MM.1S (cell line): ENCODE results near the gene BICD1.

Experiments used
- DNase-seq: peaks from one replicate; pipeline ENCODE4 v3.0.0-alpha.2; 2015
- H2AFZ ChIP-seq: fragments of 300-600 bp; sonication (generic); 2 replicates; pipeline ENCODE4 v1.6.0; 2016; ENCODE audit warnings: antibody characterized with exemption, low read length
- H3F3A ChIP-seq: fragments of 300-600 bp; sonication (generic); 2 replicates; pipeline ENCODE4 v1.6.1; 2016; ENCODE audit warnings: mild to moderate bottlenecking, antibody characterized with exemption, low read length, moderate library complexity, mixed read lengths; ENCODE audit not compliant: insufficient read depth
- H3K27ac ChIP-seq: fragments of 300-600 bp; sonication (generic); 2 replicates; pipeline ENCODE4 v1.5.1; 2016; ENCODE audit warnings: mild to moderate bottlenecking, low read length
- H3K27me3 ChIP-seq: fragments of 300-600 bp; sonication (generic); replicated peaks from 2 replicates; pipeline ENCODE4 v1.6.0; 2016; ENCODE audit warnings: low read length; ENCODE audit not compliant: insufficient read depth
- H3K36me3 ChIP-seq: fragments of 300-600 bp; sonication (generic); replicated peaks from 2 replicates; pipeline ENCODE4 v1.6.1; 2016; ENCODE audit warnings: mild to moderate bottlenecking, low read length, mixed read lengths; ENCODE audit not compliant: insufficient read depth
- H3K4me1 ChIP-seq: fragments of 300-600 bp; sonication (generic); 2 replicates; pipeline ENCODE4 v1.6.1; 2016; ENCODE audit warnings: low read length, mixed read lengths
- H3K4me2 ChIP-seq: fragments of 300-600 bp; sonication (generic); 2 replicates; pipeline ENCODE4 v1.6.0; 2016; ENCODE audit warnings: low read depth, low read length
- H3K4me3 ChIP-seq: fragments of 300-600 bp; sonication (generic); 2 replicates; pipeline ENCODE4 v1.5.1; 2016; ENCODE audit warnings: low read length, mixed read lengths
- H3K79me2 ChIP-seq: fragments of 300-600 bp; sonication (generic); 2 replicates; pipeline ENCODE4 v1.6.1; 2016; ENCODE audit warnings: mixed run types, low read length, mixed read lengths
- H3K9ac ChIP-seq: fragments of 300-600 bp; sonication (generic); 2 replicates; pipeline ENCODE4 v1.6.1; 2016; ENCODE audit warnings: low read length, mixed read lengths
- H3K9me2 ChIP-seq: fragments of 300-600 bp; sonication (generic); replicated peaks from 2 replicates; pipeline ENCODE4 v1.6.1; 2016; ENCODE audit warnings: mild to moderate bottlenecking, low read length, mixed read lengths; ENCODE audit not compliant: insufficient read depth
- H3K9me3 ChIP-seq: fragments of 300-600 bp; sonication (generic); replicated peaks from 2 replicates; pipeline ENCODE4 v1.6.1; 2016; ENCODE audit warnings: mild to moderate bottlenecking, low read length, mixed read lengths; ENCODE audit not compliant: insufficient read depth
- H4K20me1 ChIP-seq: fragments of 300-600 bp; sonication (generic); 2 replicates; pipeline ENCODE4 v1.6.1; 2016; ENCODE audit warnings: mild to moderate bottlenecking, low read length, moderate library complexity, mixed read lengths; ENCODE audit not compliant: insufficient read depth
- CTCF ChIP-seq: fragments of 300-600 bp; sonication (generic); IDR thresholded peaks from 2 replicates; pipeline ENCODE4 v1.5.1; 2016; ENCODE audit warnings: antibody characterized with exemption, low read length, mixed read lengths
- EZH2 ChIP-seq: fragments of 300-600 bp; sonication (generic); optimal IDR thresholded peaks from 2 replicates; pipeline ENCODE3; 2017; ENCODE audit warnings: low read depth, mild to moderate bottlenecking, antibody characterized with exemption, low read length, mixed read lengths
- EZH2phosphoT487 ChIP-seq: fragments of 300-600 bp; sonication (generic); IDR thresholded peaks from 2 replicates; pipeline ENCODE4 v1.6.1; 2018; ENCODE audit warnings: antibody characterized with exemption, low read length

The BICD1 gene

GRCh38 chr12:32166510-32166909, 59.9 kb downstream of the BICD1 start:
- Histone ChIP-seq H4K20me1 (no peaks in the 10 kb centered on the region), H3K79me2 (no peaks in the 10 kb centered on the region), H3K4me3 (no peak overlapping the region), H3K4me2 (no peak overlapping the region), H3K9ac (no peak overlapping the region), H3K27ac (no peak overlapping the region), H2AFZ (no peak overlapping the region), H3K36me3 (no peaks in the 10 kb centered on the region), H3K27me3 (no peaks in the 10 kb centered on the region), H3K9me3 (no peaks in the 10 kb centered on the region), H3K4me1 (no peaks in the 10 kb centered on the region), H3K9me2 (no peaks in the 10 kb centered on the region), H3F3A (no peaks in the 10 kb centered on the region)
- DNase-seq: no peak
- TF ChIP-seq CTCF (no peak), EZH2 (no peak), EZH2phosphoT487 (no peak)

DNA sequence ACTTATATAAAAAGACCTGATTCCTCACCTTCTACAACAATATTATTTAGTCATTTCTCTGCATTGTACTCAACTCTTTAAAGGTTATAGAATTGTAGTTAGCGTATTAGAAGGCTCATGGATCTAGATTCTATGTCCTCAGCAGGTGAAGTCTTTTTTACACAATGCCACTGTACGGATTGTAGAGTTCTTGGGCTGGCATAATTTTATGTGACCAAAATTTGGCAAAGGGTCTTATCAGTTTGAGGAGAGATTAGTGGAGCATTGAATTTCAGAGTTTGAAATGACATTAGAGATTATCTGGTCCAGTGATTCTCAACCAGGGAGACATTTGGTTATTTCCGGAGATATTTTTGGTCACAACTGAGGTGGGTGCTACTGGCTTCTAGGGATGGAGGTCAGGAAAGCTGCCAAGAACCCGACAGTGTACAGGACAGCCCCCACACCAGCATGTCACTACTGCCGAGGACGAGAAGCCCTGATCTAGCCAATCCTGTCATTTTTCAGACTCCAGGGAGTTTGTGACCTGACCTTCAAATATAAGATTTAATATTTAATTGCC, 63.9 kb downstream of the BICD1 start:
- H3K36me3 ChIP-seq: no peaks in the 10 kb centered on the region
- no peaks in the 10 kb centered on the region for H3F3A ChIP-seq
- no peaks in the 10 kb centered on the region for H4K20me1 ChIP-seq
- no peaks in the 10 kb centered on the region for H3K27me3 ChIP-seq
- no peak overlapping the region for H3K4me2 ChIP-seq
- no peaks in the 10 kb centered on the region for H3K79me2 ChIP-seq
- DNase-seq: no peak
- no peak overlapping the region for H3K4me3 ChIP-seq
- no peaks in the 10 kb centered on the region for H3K9me2 ChIP-seq
- no peak overlapping the region for H3K27ac ChIP-seq
- no peaks in the 10 kb centered on the region for H3K4me1 ChIP-seq
- no peaks in the 10 kb centered on the region for H3K9me3 ChIP-seq
- H3K9ac ChIP-seq: no peak overlapping the region
- TF ChIP-seq EZH2phosphoT487 (no peak), CTCF (no peak)
- no peak overlapping the region for H2AFZ ChIP-seq

DNA sequence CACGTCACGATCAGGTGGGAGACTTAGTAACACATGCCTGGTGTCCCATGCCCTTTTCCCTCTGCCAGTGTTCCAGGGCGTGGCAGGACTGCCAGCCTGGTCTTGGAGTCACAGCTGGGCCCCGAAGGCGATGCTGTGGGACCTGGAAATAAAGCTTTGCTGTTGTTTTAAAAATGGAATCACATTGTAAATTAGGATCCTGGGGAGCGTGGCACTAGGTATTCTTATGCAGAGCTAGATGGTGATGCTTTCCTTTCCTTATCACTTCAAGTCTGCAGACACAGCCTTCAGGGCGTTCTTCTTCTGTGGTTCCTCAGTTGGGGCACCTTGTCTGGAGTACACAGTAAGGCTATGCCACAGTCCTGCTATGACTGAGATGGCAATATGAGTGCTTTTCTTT, 64.6 kb downstream of the BICD1 start:
- H4K20me1 ChIP-seq: no peaks in the 10 kb centered on the region
- H3K9ac ChIP-seq: no peak overlapping the region
- H3K36me3 ChIP-seq: no peaks in the 10 kb centered on the region
- H3K79me2 ChIP-seq: no peaks in the 10 kb centered on the region
- no peak for DNase-seq
- H3K4me2 ChIP-seq: no peak overlapping the region
- H2AFZ ChIP-seq: no peak overlapping the region
- H3K27ac ChIP-seq: no peak overlapping the region
- no peak overlapping the region for H3K4me3 ChIP-seq
- no peaks in the 10 kb centered on the region for H3K9me3 ChIP-seq
- H3F3A ChIP-seq: no peaks in the 10 kb centered on the region
- TF ChIP-seq CTCF (no peak), EZH2 (no peak), EZH2phosphoT487 (no peak)
- no peaks in the 10 kb centered on the region for H3K4me1 ChIP-seq
- no peaks in the 10 kb centered on the region for H3K9me2 ChIP-seq
- H3K27me3 ChIP-seq: no peaks in the 10 kb centered on the region
